Mucosa of descending colon (tissue), 3 donors: ENCODE measurements around the gene ZFP36. TPM values are rescaled to one million over a fixed set of nuclear protein-coding genes. Genes with fewer than 3 reads are reported as not detected.

Experiments used
- ATAC-seq: fragments of 200-7000 bp; cut with Tn5 transposase; one replicate; pipeline ENCODE4 v1.9.1; 2020; ENCODE audit warnings: mild to moderate bottlenecking, moderate library complexity
- DNase-seq, 3 donors: peaks; one replicate each; pipeline ENCODE4 v3.0.0-alpha.2; 2020
- H3K36me3 ChIP-seq: fragments of 200-600 bp; one replicate; pipeline ENCODE4 v1.8.0; 2021; ENCODE audit warnings: low read depth, mild to moderate bottlenecking
- H3K4me1 ChIP-seq: fragments of 200-600 bp; one replicate; pipeline ENCODE4 v1.8.0; 2021; ENCODE audit warnings: low read depth, mild to moderate bottlenecking
- H3K4me3 ChIP-seq: fragments of 200-600 bp; one replicate; pipeline ENCODE4 v1.8.0; 2021; ENCODE audit warnings: mild to moderate bottlenecking
- H3K9me3 ChIP-seq: fragments of 200-600 bp; one replicate; pipeline ENCODE4 v1.8.0; 2021; ENCODE audit warnings: mild to moderate bottlenecking
- intact Hi-C, 2 donors: fragments of 100-400 bp; cut with DNase I in 1 of 2; cut with micrococcal nuclease in 1 of 2; formaldehyde crosslinking; loops; one replicate each; pipeline versions ENCODE4 v1.11.0 to v1.11.1; 2022; cut with DNase I, micrococcal nuclease
- total RNA-seq, 3 donors: library from RNA; stranded (reverse); fragmentation: NEBNext Ultra II Directional in 2 of 3; extraction: Animal tissue kit (Norgen Biotek cat#: 25700) in 2 of 3; gene quantifications; one replicate each; pipeline versions ENCODE4 v1.2.1 to v1.2.4, GENCODE V29; 2021 to 2023
- TF ChIP-seq, protein P1 (sequence below): fragments of 200-600 bp; IDR thresholded peaks from one replicate; pipeline ENCODE4 v1.8.0; 2022; ENCODE audit warnings: antibody characterized with exemption, mild to moderate bottlenecking
- donor health status: DM: no; HTN: no; CAD: no; lungs with moderate emphysema.
- donor health status: DM: no; HTN: no; CAD: no.
- donor health status: DM: no; HTN: yes; CAD: no.

Gene ZFP36
- total RNA-seq, 3 donors from 2014 or later, result 200 to 236 (median 235) TPM

DNA sequence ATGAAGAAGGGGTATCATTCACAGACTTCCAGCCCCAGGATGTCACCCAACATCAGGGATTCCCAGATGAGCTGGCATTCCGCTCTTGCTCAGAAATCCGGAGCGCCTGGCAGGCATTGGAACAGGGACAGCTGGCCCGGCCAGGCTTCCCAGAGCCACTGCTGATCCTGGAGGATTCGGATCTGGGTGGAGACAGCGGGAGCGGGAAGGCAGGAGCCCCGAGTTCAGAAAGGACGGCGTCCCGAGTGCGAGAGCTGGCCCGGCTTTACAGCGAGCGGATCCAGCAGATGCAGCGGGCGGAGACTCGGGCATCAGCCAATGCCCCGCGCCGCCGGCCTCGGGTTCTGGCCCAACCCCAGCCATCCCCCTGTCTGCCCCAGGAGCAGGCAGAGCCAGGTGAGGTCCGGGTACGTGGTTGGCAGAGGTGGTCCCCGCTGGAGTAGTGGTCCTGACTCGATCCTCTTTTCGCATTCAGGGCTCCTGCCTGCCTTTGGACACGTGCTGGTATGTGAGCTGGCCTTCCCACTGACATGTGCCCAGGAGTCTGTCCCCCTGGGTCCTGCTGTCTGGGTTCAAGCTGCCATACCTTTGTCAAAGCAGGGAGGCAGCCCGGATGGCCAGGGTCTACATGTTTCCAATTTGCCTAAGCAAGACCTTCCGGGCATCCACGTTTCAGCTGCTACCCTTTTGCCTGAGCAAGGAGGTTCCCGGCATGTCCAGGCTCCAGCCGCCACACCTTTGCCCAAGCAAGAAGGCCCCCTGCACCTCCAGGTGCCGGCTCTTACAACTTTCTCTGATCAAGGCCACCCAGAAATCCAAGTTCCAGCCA lies 16.8 kb downstream of the ZFP36 start:
- intact Hi-C loops, result no loop called here
- Histone ChIP-seq H3K9me3 (no peaks in the 10 kb centered on the region), H3K4me1 (no peaks in the 10 kb centered on the region), H3K36me3 (no peaks in the 10 kb centered on the region), H3K4me3 (no peak overlapping the region)
- ATAC-seq (no peak), DNase-seq (peak in 2 of 3 donors; percentile 18 to 44)
- TF ChIP-seq, protein P1, sequence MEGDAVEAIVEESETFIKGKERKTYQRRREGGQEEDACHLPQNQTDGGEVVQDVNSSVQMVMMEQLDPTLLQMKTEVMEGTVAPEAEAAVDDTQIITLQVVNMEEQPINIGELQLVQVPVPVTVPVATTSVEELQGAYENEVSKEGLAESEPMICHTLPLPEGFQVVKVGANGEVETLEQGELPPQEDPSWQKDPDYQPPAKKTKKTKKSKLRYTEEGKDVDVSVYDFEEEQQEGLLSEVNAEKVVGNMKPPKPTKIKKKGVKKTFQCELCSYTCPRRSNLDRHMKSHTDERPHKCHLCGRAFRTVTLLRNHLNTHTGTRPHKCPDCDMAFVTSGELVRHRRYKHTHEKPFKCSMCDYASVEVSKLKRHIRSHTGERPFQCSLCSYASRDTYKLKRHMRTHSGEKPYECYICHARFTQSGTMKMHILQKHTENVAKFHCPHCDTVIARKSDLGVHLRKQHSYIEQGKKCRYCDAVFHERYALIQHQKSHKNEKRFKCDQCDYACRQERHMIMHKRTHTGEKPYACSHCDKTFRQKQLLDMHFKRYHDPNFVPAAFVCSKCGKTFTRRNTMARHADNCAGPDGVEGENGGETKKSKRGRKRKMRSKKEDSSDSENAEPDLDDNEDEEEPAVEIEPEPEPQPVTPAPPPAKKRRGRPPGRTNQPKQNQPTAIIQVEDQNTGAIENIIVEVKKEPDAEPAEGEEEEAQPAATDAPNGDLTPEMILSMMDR, result no peak

DNA sequence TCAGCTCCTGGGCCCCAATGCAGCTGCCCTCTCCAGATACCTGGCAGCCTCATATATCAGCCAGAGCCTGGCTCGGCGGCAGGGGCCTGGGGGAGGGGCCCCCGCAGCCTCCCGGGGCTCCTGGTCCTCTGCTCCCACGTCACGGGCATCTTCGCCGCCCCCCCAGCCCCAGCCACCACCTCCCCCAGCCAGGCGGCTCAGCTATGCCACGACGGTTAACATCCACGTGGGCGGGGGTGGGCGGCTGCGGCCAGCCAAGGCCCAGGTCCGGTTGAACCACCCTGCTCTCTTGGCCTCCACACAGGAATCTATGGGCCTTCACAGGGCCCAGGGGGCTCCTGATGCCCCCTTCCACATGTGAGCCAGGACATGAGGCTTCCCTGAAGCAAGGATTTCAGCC lies 18.3 kb downstream of the ZFP36 start:
- intact Hi-C loops, result no loop called here
- H3K4me1 ChIP-seq, result no peaks in the 10 kb centered on the region
- no peaks in the 10 kb centered on the region for H3K9me3 ChIP-seq
- no peaks in the 10 kb centered on the region for H3K36me3 ChIP-seq
- no peak for DNase-seq
- no peak for ATAC-seq
- no peak overlapping the region for H3K4me3 ChIP-seq
- TF ChIP-seq, protein P1, result no peak

DNA sequence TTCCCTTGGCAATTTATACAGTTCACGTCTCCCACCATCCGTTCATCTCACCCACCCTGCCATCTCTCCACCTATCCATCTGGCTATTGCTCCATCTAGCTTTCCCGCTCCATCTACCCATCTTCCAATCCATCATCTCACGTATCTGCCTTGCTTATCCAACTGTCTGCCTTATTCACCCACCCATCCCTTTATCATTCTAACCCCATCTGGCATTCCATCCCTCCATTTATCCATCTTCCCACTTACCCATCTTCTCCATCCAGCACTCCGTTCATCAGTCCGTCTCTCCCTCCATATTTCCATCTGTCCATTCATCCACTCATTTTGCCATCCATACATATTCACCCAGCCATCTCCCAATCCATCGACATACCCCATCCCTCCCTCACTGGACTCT lies 19.1 kb downstream of the ZFP36 start:
- H3K4me3 ChIP-seq, result no peak overlapping the region
- H3K9me3 ChIP-seq, result no peaks in the 10 kb centered on the region
- intact Hi-C loops, result no loop called here
- H3K4me1 ChIP-seq, result no peaks in the 10 kb centered on the region
- no peaks in the 10 kb centered on the region for H3K36me3 ChIP-seq
- TF ChIP-seq, protein P1, result no peak
- DNase-seq (no peak), ATAC-seq (no peak)

DNA sequence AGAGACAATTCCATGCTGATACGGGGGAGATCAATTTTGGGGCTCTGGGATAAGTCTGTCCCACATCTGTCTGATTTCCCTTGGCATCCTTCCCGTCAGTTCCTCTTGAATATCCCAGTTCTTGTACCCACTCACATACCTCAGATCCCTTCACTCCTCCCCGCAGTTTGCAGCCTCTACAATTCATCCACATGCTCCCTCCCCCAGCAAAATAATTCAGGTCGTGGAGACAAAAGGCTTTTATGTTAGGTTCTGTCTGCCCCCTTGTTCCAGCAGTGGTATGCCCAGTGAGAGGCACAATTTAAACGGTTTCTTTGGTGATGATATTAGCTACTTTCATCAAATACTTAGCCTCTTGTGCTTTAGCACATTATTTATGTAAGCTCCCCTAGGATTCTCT lies 19.5 kb downstream of the ZFP36 start:
- intact Hi-C loops, result no loop called here
- Histone ChIP-seq H3K4me1 (peaks cover 2% of the 10 kb centered on the region), H3K36me3 (no peaks in the 10 kb centered on the region), H3K9me3 (no peaks in the 10 kb centered on the region), H3K4me3 (no peak overlapping the region)
- ATAC-seq (no peak), DNase-seq (no peak)
- TF ChIP-seq, protein P1, result no peak

DNA sequence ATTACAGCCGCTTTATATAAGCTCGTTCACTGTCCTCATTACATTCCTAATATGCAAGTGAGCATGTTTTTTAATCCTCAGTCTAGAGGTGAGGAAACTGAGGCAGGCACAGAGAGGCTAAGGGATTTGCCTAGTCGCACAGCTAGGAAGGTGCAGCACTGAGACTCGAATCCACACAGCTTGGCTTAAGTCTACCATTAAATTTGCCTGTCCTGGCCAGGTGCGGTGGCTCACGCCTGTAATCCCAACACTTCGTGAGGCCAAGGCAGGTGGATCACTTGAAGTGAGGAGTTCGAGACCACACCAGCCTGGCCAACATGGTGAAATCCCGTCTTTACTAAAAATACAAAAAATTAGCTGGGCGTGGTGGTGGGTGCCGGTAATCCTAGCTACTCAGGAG lies 21.1 kb downstream of the ZFP36 start:
- intact Hi-C loops, result no loop called here
- ATAC-seq, result no peak
- Histone ChIP-seq H3K9me3 (no peaks in the 10 kb centered on the region), H3K36me3 (no peaks in the 10 kb centered on the region), H3K4me3 (no peak overlapping the region), H3K4me1 (peaks cover 3% of the 10 kb centered on the region)
- DNase-seq, result no peak
- TF ChIP-seq, protein P1, result no peak
